Measurements from ENCODE around the gene IRF5.
"Not testable (repeated sequence)": the region's sequence is repeated elsewhere in the genome, so short reads cannot be mapped to it uniquely, and the experiment has no call there.

DNA sequence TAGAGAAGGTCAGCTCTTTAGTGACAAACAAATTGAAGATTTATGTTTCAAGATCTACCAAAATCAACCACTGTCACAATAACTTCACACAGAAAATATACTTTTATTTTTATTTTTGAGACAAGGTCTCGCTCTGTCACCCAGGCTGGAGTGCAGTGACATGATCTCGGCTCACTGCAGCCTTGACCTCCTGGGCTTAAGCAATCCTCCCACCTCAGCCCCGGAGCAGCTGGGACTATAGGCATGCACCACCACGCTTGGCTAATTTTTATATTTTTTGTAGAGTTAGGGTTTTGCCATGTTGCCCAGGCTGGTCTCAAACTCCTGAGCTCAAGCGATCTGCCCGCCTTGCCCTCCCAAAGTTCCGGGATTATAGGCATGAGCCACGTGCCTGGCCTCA is 56.8 kb downstream of the IRF5 start:
- not testable (repeated sequence) for TF ChIP-seq POLR2A (IDR thresholded peaks at IDR 0.05)
- TF ChIP-seq, protein P1, sequence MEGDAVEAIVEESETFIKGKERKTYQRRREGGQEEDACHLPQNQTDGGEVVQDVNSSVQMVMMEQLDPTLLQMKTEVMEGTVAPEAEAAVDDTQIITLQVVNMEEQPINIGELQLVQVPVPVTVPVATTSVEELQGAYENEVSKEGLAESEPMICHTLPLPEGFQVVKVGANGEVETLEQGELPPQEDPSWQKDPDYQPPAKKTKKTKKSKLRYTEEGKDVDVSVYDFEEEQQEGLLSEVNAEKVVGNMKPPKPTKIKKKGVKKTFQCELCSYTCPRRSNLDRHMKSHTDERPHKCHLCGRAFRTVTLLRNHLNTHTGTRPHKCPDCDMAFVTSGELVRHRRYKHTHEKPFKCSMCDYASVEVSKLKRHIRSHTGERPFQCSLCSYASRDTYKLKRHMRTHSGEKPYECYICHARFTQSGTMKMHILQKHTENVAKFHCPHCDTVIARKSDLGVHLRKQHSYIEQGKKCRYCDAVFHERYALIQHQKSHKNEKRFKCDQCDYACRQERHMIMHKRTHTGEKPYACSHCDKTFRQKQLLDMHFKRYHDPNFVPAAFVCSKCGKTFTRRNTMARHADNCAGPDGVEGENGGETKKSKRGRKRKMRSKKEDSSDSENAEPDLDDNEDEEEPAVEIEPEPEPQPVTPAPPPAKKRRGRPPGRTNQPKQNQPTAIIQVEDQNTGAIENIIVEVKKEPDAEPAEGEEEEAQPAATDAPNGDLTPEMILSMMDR (IDR thresholded peaks at IDR 0.05) = not testable (repeated sequence)
